Breast epithelium (tissue), 4 donors: ENCODE results near the gene TM2D1. TPM values are rescaled to one million over a fixed set of nuclear protein-coding genes. Genes with fewer than 3 reads are reported as not detected.
"Not testable (repeated sequence)": the region's sequence is repeated elsewhere in the genome, so short reads cannot be mapped to it uniquely, and the experiment has no call there.

Experiments used
- DNase-seq, 2 donors: peaks; one replicate each; pipeline ENCODE4 v3.0.0-alpha.2; 2019; ENCODE audit warnings: low spot score in 2 of 2
- H3K27ac ChIP-seq, 2 donors: fragments of 200-600 bp; sonication (generic) in 1 of 2; one replicate each; pipeline ENCODE4 v1.5.1; 2016 to 2019; ENCODE audit warnings: mild to moderate bottlenecking in 1 of 2
- H3K27me3 ChIP-seq, 2 donors: fragments of 200-600 bp; sonication (generic) in 1 of 2; one replicate each; pipeline versions ENCODE4 v1.5.1 to v1.6.0; 2017 to 2019; ENCODE audit warnings: control low read depth in 1 of 2, mild to moderate bottlenecking in 1 of 2
- H3K36me3 ChIP-seq: fragments of 200-600 bp; one replicate; pipeline ENCODE4 v1.5.1; 2019
- H3K4me1 ChIP-seq, 2 donors: fragments of 200-600 bp; sonication (generic); one replicate each; pipeline ENCODE4 v1.5.1; 2016 to 2019; ENCODE audit warnings: control low read depth in 1 of 2
- H3K4me3 ChIP-seq, 3 donors: fragments of 200-600 bp; sonication (generic); 1 replicate in 2 of 3; 2 replicates in 1 of 3; pipeline ENCODE4 v1.5.1; 2016 to 2019; ENCODE audit warnings: mild to moderate bottlenecking in 3 of 3, moderate library complexity in 2 of 3
- H3K9me3 ChIP-seq, 2 donors: fragments of 200-600 bp; sonication (generic) in 1 of 2; one replicate each; pipeline ENCODE4 v1.5.1; 2016 to 2019; ENCODE audit warnings: control low read depth in 1 of 2
- CTCF ChIP-seq, 3 donors: fragments of 450-650 bp; IDR thresholded peaks; one replicate each; pipeline ENCODE4 v1.5.1; 2016 to 2017; ENCODE audit warnings: antibody characterized with exemption in 3 of 3, mild to moderate bottlenecking in 3 of 3, moderate library complexity in 3 of 3
- POLR2A ChIP-seq: fragments of 450-650 bp; IDR thresholded peaks from one replicate; pipeline ENCODE4 v1.6.1; 2016; ENCODE audit warnings: antibody characterized with exemption, mild to moderate bottlenecking, moderate library complexity
- POLR2AphosphoS5 ChIP-seq, 3 donors: sonication (generic); formaldehyde crosslinking; IDR thresholded peaks; one replicate each; pipeline ENCODE4 v1.6.1; 2017; ENCODE audit warnings: antibody characterized with exemption in 3 of 3
- intact Hi-C: fragments of 100-400 bp; cut with DNase I; formaldehyde crosslinking; loops from one replicate; pipeline ENCODE4 v1.15.1; 2023; ENCODE audit warnings: low total_unique reads
- total RNA-seq, 3 donors: library from RNA; depleted of rRNA; stranded (reverse); fragments of >200 nt; gene quantifications; one replicate each; pipeline ENCODE4 v1.1.0, GENCODE V29; 2016

Gene TM2D1
- total RNA-seq, 3 donors from 2014 or later = 65.4 to 85.9 (median 76.1) TPM

- no peaks in the 10 kb centered on the region for H3K4me1 ChIP-seq
- H3K9me3 ChIP-seq = no peaks in the 10 kb centered on the region
- TF ChIP-seq CTCF (IDR thresholded peaks at IDR 0.05) (no peak), POLR2A (no peak), POLR2AphosphoS5 (IDR thresholded peaks at IDR 0.05) (no peak)
- intact Hi-C loops = no loop called here
- no peak for DNase-seq
- no peak overlapping the region for H3K4me3 ChIP-seq
- no peaks in the 10 kb centered on the region for H3K27me3 ChIP-seq
- no peaks in the 10 kb centered on the region for H3K36me3 ChIP-seq
- peak overlapping the region in 1 of 2 donors; percentile 51 for H3K27ac ChIP-seq
Measured at GRCh38 chr1:61692155-61692800, 32.7 kb downstream of the TM2D1 start.

- no peaks in the 10 kb centered on the region for H3K4me1 ChIP-seq
- TF ChIP-seq POLR2AphosphoS5 (IDR thresholded peaks at IDR 0.05) (no peak), CTCF (IDR thresholded peaks at IDR 0.05) (no peak), POLR2A (no peak)
- no peak for DNase-seq
- intact Hi-C loops = no loop called here
- H3K27ac ChIP-seq = no peak overlapping the region
- H3K9me3 ChIP-seq = no peaks in the 10 kb centered on the region
- no peaks in the 10 kb centered on the region for H3K27me3 ChIP-seq
- H3K4me3 ChIP-seq = no peak overlapping the region
- peaks cover 3% of the 10 kb centered on the region for H3K36me3 ChIP-seq
Measured at GRCh38 chr1:61687901-61688300, 37.0 kb downstream of the TM2D1 start.

GRCh38 chr1:61682891-61683290 lies 42.0 kb downstream of the TM2D1 start:
- H3K36me3 ChIP-seq = peaks cover 3% of the 10 kb centered on the region

GRCh38 chr1:61680500-61680899 lies 44.4 kb downstream of the TM2D1 start:
- no peak for DNase-seq
- peaks cover 3% of the 10 kb centered on the region for H3K36me3 ChIP-seq
- no peaks in the 10 kb centered on the region for H3K9me3 ChIP-seq
- H3K4me1 ChIP-seq = no peaks in the 10 kb centered on the region
- no peak overlapping the region for H3K4me3 ChIP-seq
- TF ChIP-seq CTCF (IDR thresholded peaks at IDR 0.05) = no peak
- no peak for TF ChIP-seq POLR2A
- TF ChIP-seq POLR2AphosphoS5 (IDR thresholded peaks at IDR 0.05) = no peak
- H3K27ac ChIP-seq = no peak overlapping the region
- intact Hi-C loops = no loop called here
- H3K27me3 ChIP-seq = no peaks in the 10 kb centered on the region

More at GRCh38 chr1:61682891-61683290, 42.0 kb downstream of the TM2D1 start:
- no peak for TF ChIP-seq CTCF (IDR thresholded peaks at IDR 0.05)
- no peak for TF ChIP-seq POLR2A
- TF ChIP-seq POLR2AphosphoS5 (IDR thresholded peaks at IDR 0.05) = no peak
- no peaks in the 10 kb centered on the region for H3K27me3 ChIP-seq
- intact Hi-C loops = no loop called here
- no peak overlapping the region for H3K27ac ChIP-seq
- no peaks in the 10 kb centered on the region for H3K9me3 ChIP-seq
- no peak overlapping the region for H3K4me3 ChIP-seq
- no peak for DNase-seq
- H3K4me1 ChIP-seq = no peaks in the 10 kb centered on the region

- H3K4me3 ChIP-seq, H3K9me3 ChIP-seq, H3K4me1 ChIP-seq, H3K27ac ChIP-seq, DNase-seq, H3K27me3 ChIP-seq, H3K36me3 ChIP-seq, intact Hi-C loops: not testable (repeated sequence)
Measured at GRCh38 chr1:61676881-61677280, 48.1 kb downstream of the TM2D1 start.

- Histone ChIP-seq H3K4me1 (no peaks in the 10 kb centered on the region), H3K9me3 (no peaks in the 10 kb centered on the region), H3K36me3 (no peaks in the 10 kb centered on the region), H3K27me3 (no peaks in the 10 kb centered on the region), H3K27ac (no peak overlapping the region), H3K4me3 (no peak overlapping the region)
- TF ChIP-seq CTCF (IDR thresholded peaks at IDR 0.05) (no peak), POLR2A (no peak), POLR2AphosphoS5 (IDR thresholded peaks at IDR 0.05) (no peak)
- no peak for DNase-seq
- intact Hi-C loops = no loop called here
Measured at GRCh38 chr1:61674221-61674620, 50.7 kb downstream of the TM2D1 start.
